SK-N-MC (cell line): Measurements from ENCODE around the gene NAPSA.

Experiments used
- DNase-seq: peaks from one replicate; pipeline ENCODE4 v3.0.0-alpha.2; 2011; ENCODE audit warnings: low read depth, low spot score
- H3K27ac ChIP-seq: fragments of 200-600 bp; sonication (generic); 2 replicates; pipeline ENCODE4 v1.5.1; 2016; ENCODE audit warnings: mixed run types
- H3K36me3 ChIP-seq: fragments of 200-600 bp; sonication (generic); 2 replicates; pipeline ENCODE4 v1.6.1; 2017; ENCODE audit warnings: antibody characterized with exemption, low read length, mixed read lengths; ENCODE audit not compliant: insufficient read depth
- H3K4me3 ChIP-seq: fragments of 200-600 bp; sonication (generic); 2 replicates; pipeline ENCODE4 v1.5.1; 2016
- H3K9ac ChIP-seq: fragments of 200-600 bp; sonication (generic); 2 replicates; pipeline ENCODE4 v1.8.0; 2017; ENCODE audit warnings: mixed run types, mixed read lengths; ENCODE audit not compliant: insufficient read length
- H3K9me3 ChIP-seq: fragments of 200-600 bp; sonication (generic); 2 replicates; pipeline ENCODE4 v1.6.1; 2017; ENCODE audit warnings: low read depth, mild to moderate bottlenecking, antibody characterized with exemption, low read length, moderate library complexity, mixed read lengths
- EZH2 ChIP-seq: fragments of 200-600 bp; sonication (generic); IDR thresholded peaks from one replicate; pipeline ENCODE4 v1.6.1; 2017; ENCODE audit warnings: antibody characterized with exemption
- FOXP2 ChIP-seq: optimal IDR thresholded peaks from 2 replicates; pipeline ENCODE3; 2011; ENCODE audit warnings: mild to moderate bottlenecking, moderate library complexity; ENCODE audit not compliant: insufficient read depth; ENCODE audit errors: extremely low read length, control extremely low read depth
- POLR2AphosphoS5 ChIP-seq: IDR thresholded peaks from 2 replicates; pipeline ENCODE4 v1.6.1; 2012; ENCODE audit warnings: mild to moderate bottlenecking, low read depth, low read length, borderline replicate concordance

Gene NAPSA

DNA sequence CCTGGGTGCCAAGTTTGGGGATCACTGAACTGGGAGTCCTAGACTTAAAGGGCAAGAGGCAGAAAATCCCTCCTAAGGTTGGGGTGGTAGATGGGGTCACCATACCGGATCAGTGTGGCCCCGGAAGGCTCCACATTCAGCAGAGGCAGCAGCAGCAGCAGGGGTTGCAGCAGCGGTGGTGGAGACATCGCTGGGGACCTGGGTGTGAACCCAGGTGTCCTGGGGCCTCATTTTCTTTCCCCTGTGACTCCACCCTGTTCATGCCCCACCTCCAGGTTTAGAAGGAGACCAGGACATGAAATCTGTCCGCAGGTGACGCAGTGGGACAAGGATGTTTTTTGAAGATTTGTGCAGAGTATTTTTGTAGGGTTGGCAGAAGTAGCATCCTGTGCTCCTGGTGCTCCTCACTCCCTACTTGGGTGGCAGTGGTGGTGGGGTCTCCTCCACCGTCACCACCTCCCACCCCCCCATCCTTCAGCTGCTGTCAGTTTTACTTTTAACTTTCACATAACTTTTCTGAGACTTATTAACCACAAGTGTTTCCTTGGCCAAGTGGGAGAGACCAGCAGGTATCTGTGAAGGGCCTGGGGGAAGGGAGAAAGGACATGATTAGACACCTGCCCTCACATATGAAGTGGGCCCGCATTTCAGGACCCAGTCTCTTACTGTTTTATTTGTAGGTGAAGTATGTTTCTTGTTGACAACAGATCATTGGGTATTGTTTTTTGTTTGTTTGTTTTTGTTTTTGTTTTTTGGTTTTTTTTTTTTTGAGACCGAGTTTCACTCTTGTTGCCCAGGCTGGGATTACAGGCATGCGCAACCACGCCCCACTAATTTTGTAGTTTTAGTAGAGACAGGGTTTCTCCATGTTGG lies at the start of gene NAPSA:
NAPSA (minus strand) TSS at position 206 of the 873 bp plus-strand sequence; CDS start at position 188, 18 bp downstream.
- Histone ChIP-seq H3K36me3 (no peaks in the 10 kb centered on the region), H3K9ac (no peak within 1 kb of the TSS), H3K9me3 (no peaks in the 10 kb centered on the region), H3K4me3 (no peak within 1 kb of the TSS), H3K27ac (no peak within 1 kb of the TSS)
- TF ChIP-seq EZH2 (no peak), POLR2AphosphoS5 (no peak), FOXP2 (no peak)
- DNase-seq: no peak

DNA sequence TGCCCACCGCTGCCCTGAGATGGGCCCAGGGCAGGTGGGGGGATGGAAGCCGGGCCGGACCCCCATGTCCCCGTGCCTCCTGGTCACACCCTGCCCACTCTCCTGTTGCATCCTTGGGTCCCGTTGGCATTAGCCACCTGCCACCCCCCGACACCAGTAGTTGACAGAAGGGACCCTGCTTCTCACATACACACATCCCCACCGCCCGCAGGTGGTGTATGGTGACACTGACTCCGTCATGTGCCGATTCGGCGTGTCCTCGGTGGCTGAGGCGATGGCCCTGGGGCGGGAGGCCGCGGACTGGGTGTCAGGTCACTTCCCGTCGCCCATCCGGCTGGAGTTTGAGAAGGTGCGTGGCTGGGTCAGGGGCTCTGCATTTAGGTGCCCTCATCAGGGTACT lies 48.1 kb upstream of the NAPSA start:
- Histone ChIP-seq H3K4me3 (no peak overlapping the region), H3K27ac (no peak overlapping the region), H3K9me3 (no peaks in the 10 kb centered on the region), H3K9ac (no peak overlapping the region), H3K36me3 (peaks cover 5% of the 10 kb centered on the region; the same call in 1 of the 2 replicates)
- DNase-seq: no peak
- TF ChIP-seq EZH2 (no peak), FOXP2 (no peak), POLR2AphosphoS5 (no peak)

- H3K9me3 ChIP-seq: no peaks in the 10 kb centered on the region
- peaks cover 6% of the 10 kb centered on the region; the same call in 1 of the 2 replicates for H3K36me3 ChIP-seq
- DNase-seq: no peak
- H3K9ac ChIP-seq: no peak overlapping the region
- no peak overlapping the region for H3K27ac ChIP-seq
- H3K4me3 ChIP-seq: no peak overlapping the region
- TF ChIP-seq FOXP2 (no peak), POLR2AphosphoS5 (no peak), EZH2 (no peak)
Observed at GRCh38 chr19:50413096-50413495, 47.7 kb upstream of the NAPSA start.

- TF ChIP-seq EZH2 (no peak), POLR2AphosphoS5 (no peak), FOXP2 (no peak)
- Histone ChIP-seq H3K9me3 (no peaks in the 10 kb centered on the region), H3K4me3 (no peak overlapping the region), H3K36me3 (peaks cover 6% of the 10 kb centered on the region; the same call in 1 of the 2 replicates), H3K9ac (no peak overlapping the region), H3K27ac (no peak overlapping the region)
- DNase-seq: no peak
Observed at GRCh38 chr19:50412419-50412818, 47.0 kb upstream of the NAPSA start.

DNA sequence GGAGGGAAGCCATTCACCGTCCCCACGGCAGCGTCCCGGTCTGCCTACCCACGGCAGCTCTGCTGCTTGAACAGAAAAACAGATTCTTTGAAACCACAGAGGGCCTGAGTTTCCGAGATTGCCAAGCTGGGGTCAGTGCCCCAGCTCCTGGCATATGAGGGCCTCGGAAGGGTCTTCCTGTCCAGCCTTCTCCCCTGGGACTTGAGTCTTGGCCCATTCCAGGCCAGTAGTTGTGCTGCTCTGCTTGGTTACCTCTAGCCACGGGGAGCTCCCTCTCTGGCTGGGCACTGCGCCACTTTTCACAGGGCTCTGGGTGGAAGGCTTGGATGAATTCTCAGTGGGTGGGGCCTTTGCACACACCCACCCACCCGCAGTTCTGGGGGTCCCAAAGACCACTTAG lies 44.7 kb upstream of the NAPSA start:
- no peak for TF ChIP-seq FOXP2
- no peak for TF ChIP-seq EZH2
- TF ChIP-seq POLR2AphosphoS5: no peak
- H3K4me3 ChIP-seq: no peak overlapping the region
- no peak for DNase-seq
- no peak overlapping the region for H3K27ac ChIP-seq
- H3K36me3 ChIP-seq: peaks cover 19% of the 10 kb centered on the region; the same call in 1 of the 2 replicates
- no peaks in the 10 kb centered on the region for H3K9me3 ChIP-seq
- H3K9ac ChIP-seq: no peak overlapping the region

DNA sequence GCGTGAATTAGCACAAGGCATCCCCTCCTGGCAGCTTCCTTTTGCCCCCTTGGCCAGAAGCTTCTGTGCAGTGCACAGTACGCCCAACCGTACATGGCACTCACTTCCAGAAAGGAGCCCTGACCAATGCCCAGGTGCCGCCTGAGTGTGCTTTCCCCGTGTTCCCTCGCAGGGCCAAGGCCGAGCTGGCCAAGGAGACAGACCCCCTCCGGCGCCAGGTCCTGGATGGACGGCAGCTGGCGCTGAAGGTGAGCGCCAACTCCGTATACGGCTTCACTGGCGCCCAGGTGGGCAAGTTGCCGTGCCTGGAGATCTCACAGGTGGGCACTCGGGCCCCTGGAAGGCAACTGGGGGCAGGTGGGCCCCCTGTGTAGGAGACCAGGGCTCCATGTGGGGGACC lies 43.9 kb upstream of the NAPSA start:
- TF ChIP-seq POLR2AphosphoS5 (no peak), EZH2 (no peak), FOXP2 (no peak)
- no peak for DNase-seq
- H3K4me3 ChIP-seq: no peak overlapping the region
- H3K9me3 ChIP-seq: no peaks in the 10 kb centered on the region
- peaks cover 19% of the 10 kb centered on the region; the same call in 1 of the 2 replicates for H3K36me3 ChIP-seq
- H3K9ac ChIP-seq: no peak overlapping the region
- H3K27ac ChIP-seq: no peak overlapping the region

DNA sequence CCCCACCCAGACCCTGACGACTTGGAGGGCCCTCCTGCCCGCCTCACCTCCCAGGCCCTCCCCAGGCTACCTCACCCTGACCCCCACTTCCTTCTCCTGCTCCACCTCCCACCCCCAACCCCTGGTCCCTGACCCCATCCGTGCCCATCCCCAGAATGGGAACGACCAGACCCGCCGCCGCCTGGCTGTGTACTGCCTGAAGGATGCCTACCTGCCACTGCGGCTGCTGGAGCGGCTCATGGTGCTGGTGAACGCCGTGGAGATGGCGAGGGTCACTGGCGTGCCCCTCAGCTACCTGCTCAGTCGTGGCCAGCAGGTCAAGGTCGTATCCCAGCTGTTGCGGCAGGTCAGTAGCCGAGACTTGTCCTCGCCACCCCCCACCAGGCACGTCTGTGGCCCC lies 41.4 kb upstream of the NAPSA start:
- Histone ChIP-seq H3K27ac (no peak overlapping the region), H3K9me3 (no peaks in the 10 kb centered on the region), H3K4me3 (no peak overlapping the region), H3K9ac (no peak overlapping the region), H3K36me3 (peaks cover 39% of the 10 kb centered on the region; the same call in 1 of the 2 replicates)
- TF ChIP-seq POLR2AphosphoS5 (no peak), FOXP2 (no peak), EZH2 (no peak)
- DNase-seq: no peak

GRCh38 chr19:50406156-50406820 lies 40.8 kb upstream of the NAPSA start:
- no peak for DNase-seq
- Histone ChIP-seq H3K9ac (no peak overlapping the region), H3K27ac (no peak overlapping the region), H3K9me3 (no peaks in the 10 kb centered on the region), H3K36me3 (peaks cover 42% of the 10 kb centered on the region; the same call in 1 of the 2 replicates), H3K4me3 (no peak overlapping the region)
- no peak for TF ChIP-seq EZH2
